Measurements from ENCODE around the gene CBX5. TPM values are rescaled to one million over a fixed set of nuclear protein-coding genes. Genes with fewer than 3 reads are reported as not detected.

Gene CBX5
- total RNA-seq, 1 donor from 2014 or later: 111 TPM

DNA sequence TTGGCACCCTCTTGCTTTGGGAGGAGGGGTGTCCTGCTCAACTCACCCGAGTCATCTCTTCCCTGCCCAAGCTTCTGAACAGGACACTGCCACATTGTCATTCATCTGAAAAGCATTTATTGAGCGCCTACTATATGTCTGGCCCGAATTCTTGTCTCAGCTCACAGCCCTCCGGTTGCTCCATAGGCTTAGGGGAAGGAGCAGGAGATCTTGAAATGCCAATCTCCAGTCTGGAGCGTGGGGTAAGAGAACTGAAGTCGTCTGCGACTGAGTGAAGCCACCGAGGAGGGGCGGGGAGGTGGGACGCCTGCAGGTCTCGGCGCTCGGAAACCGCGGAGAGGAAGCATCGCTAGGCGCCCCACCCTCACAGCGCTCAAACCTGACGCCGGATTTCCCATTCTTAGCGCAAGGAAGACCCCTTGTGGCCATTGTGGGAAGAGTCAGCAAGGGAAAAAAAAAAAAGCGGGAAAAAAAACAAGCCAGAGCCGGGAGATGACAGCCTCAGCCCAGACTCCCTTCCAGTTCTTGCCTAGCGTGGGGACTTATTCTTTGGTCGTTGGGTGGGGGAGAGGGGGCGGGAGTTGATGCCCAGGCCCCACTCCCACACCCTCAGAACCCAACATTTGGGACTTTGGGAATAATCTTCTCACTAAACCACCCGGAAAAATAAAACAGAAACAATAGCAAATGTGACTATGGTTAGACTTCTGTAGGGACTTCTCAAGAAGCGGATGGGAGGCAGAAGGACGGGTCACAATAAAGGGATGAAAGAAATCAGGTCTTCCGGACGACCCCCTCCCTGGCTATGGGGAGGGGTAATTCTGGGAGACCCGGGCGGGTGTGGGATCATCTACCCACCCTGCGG is 62.9 kb downstream of the CBX5 start:
- peaks cover 37% of the 10 kb centered on the region for H3K27me3 Mint-ChIP-seq (ENCODE audit: low read depth, unreplicated experiment)
- H3K36me3 ChIP-seq (ENCODE audit: insufficient read depth, low read length): no peaks in the 10 kb centered on the region
- H3K79me2 ChIP-seq (ENCODE audit: insufficient read depth, low read length): no peaks in the 10 kb centered on the region
- H3K4me1 ChIP-seq (ENCODE audit: insufficient read depth, low read length): peaks cover 27% of the 10 kb centered on the region
- no peak overlapping the region for H3K27ac ChIP-seq (ENCODE audit: low read depth, low read length)
- DNase-seq (ENCODE audit: low read depth) (peak; percentile 51), FAIRE-seq (no peak)
- peaks cover 11% of the 10 kb centered on the region for H3K4me1 Mint-ChIP-seq (ENCODE audit: low read depth, unreplicated experiment)
- H3K9me3 ChIP-seq (ENCODE audit: insufficient read depth, low read depth, low read length): no peaks in the 10 kb centered on the region
- peak overlapping the region; percentile 55 for H3K4me3 ChIP-seq (ENCODE audit: insufficient read depth, low read depth, low read length)
- H2AFZ ChIP-seq (ENCODE audit: low read depth, low read length): peak overlapping the region; percentile 83
- peaks cover 13% of the 10 kb centered on the region for H3K27me3 ChIP-seq (ENCODE audit: insufficient read depth, low read length)
- H3K4me3 Mint-ChIP-seq (ENCODE audit: unreplicated experiment): peak overlapping the region; percentile 76
- no peaks in the 10 kb centered on the region for H4K20me1 ChIP-seq (ENCODE audit: insufficient read depth, low read length)
- no peaks in the 10 kb centered on the region for H3K36me3 Mint-ChIP-seq (ENCODE audit: low read depth, unreplicated experiment)
- peak overlapping the region; percentile 90 for H3K4me2 ChIP-seq (ENCODE audit: low read length)
- no peak overlapping the region for H3K27ac Mint-ChIP-seq (ENCODE audit: unreplicated experiment)
- TF ChIP-seq EZH2 (IDR thresholded peaks at IDR 0.05; ENCODE audit: insufficient read depth, low read length): no peak
- TF ChIP-seq, protein P1, sequence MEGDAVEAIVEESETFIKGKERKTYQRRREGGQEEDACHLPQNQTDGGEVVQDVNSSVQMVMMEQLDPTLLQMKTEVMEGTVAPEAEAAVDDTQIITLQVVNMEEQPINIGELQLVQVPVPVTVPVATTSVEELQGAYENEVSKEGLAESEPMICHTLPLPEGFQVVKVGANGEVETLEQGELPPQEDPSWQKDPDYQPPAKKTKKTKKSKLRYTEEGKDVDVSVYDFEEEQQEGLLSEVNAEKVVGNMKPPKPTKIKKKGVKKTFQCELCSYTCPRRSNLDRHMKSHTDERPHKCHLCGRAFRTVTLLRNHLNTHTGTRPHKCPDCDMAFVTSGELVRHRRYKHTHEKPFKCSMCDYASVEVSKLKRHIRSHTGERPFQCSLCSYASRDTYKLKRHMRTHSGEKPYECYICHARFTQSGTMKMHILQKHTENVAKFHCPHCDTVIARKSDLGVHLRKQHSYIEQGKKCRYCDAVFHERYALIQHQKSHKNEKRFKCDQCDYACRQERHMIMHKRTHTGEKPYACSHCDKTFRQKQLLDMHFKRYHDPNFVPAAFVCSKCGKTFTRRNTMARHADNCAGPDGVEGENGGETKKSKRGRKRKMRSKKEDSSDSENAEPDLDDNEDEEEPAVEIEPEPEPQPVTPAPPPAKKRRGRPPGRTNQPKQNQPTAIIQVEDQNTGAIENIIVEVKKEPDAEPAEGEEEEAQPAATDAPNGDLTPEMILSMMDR (IDR thresholded peaks at IDR 0.05; ENCODE audit: insufficient read depth, low read depth, low read length): peak; percentile 72
- H3K9ac ChIP-seq (ENCODE audit: low read length): peak overlapping the region; percentile 68
- peaks cover under 1% of the 10 kb centered on the region for H3K9me3 Mint-ChIP-seq (ENCODE audit: unreplicated experiment)

DNA sequence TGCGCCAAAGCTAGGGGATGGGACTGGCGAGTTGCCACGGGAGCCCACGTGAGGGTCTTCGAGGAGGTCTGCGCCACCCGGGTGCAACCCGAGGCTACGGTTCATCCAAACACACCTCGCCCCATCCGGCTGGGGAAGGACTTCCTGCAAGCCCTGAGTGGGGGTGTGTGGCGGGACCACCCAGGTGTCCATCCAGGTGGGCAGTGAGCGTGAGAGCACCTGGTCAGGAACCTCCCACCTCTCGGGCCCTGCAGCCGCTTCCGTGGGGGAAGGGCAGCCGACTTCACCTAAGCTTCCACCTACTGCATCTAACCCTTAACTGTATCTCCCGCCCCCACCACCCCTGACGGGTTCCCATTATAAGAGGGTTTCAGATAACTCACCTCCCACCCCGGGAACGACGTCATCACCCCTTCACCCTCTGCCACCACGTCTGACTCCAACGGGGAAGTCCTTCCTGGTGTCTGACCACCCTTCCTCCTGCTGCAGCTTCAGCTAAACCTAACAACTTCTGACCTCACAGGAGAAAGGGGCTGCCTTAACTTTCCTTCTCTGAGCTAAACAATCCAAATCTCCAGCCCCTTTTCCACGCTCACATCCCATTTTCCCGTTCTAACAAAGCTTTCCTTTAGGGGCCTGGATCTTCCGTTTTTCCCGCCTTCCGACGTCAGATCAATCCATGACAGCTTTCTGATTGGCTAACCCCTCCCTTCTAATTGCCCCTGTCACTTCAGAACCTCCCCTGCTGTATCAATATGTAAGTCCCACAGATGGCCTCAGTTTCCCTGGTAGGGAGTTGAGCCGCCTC is 63.7 kb downstream of the CBX5 start:
- Mint-ChIP-seq H3K27ac (ENCODE audit: unreplicated experiment) (no peak overlapping the region), H3K36me3 (ENCODE audit: low read depth, unreplicated experiment) (no peaks in the 10 kb centered on the region), H3K27me3 (ENCODE audit: low read depth, unreplicated experiment) (peaks cover 44% of the 10 kb centered on the region), H3K4me3 (ENCODE audit: unreplicated experiment) (peak overlapping the region; percentile 76), H3K9me3 (ENCODE audit: unreplicated experiment) (peaks cover 1% of the 10 kb centered on the region), H3K4me1 (ENCODE audit: low read depth, unreplicated experiment) (peaks cover 11% of the 10 kb centered on the region)
- Histone ChIP-seq H4K20me1 (ENCODE audit: insufficient read depth, low read length) (no peaks in the 10 kb centered on the region), H3K27ac (ENCODE audit: low read depth, low read length) (no peak overlapping the region), H3K4me2 (ENCODE audit: low read length) (peak overlapping the region; percentile 90), H3K9me3 (ENCODE audit: insufficient read depth, low read depth, low read length) (no peaks in the 10 kb centered on the region), H3K9ac (ENCODE audit: low read length) (peak overlapping the region; percentile 32), H3K4me3 (ENCODE audit: insufficient read depth, low read depth, low read length) (peak overlapping the region; percentile 55), H3K27me3 (ENCODE audit: insufficient read depth, low read length) (peaks cover 17% of the 10 kb centered on the region), H3K4me1 (ENCODE audit: insufficient read depth, low read length) (peaks cover 24% of the 10 kb centered on the region), H2AFZ (ENCODE audit: low read depth, low read length) (no peak overlapping the region), H3K79me2 (ENCODE audit: insufficient read depth, low read length) (no peaks in the 10 kb centered on the region), H3K36me3 (ENCODE audit: insufficient read depth, low read length) (no peaks in the 10 kb centered on the region)
- TF ChIP-seq EZH2 (IDR thresholded peaks at IDR 0.05; ENCODE audit: insufficient read depth, low read length): no peak
- TF ChIP-seq, protein P1 (IDR thresholded peaks at IDR 0.05; ENCODE audit: insufficient read depth, low read depth, low read length): no peak
- DNase-seq (ENCODE audit: low read depth) (no peak), FAIRE-seq (no peak)

All from astrocyte (in vitro differentiated cells and primary cell).